Naive thymus-derived CD8-positive, alpha-beta T cell (primary cell): Measurements from ENCODE around the gene SCGB2A2. TPM values are rescaled to one million over a fixed set of nuclear protein-coding genes. Genes with fewer than 3 reads are reported as not detected.

Source experiments
- ATAC-seq, 2 donors: fragments of 150-1000 bp; cut with Tn5 transposase in 1 of 2; sonication (Bioruptor Pico), chemical (Tn5 transposase) in 1 of 2; 1 replicate in 1 of 2; 2 replicates in 1 of 2; pipeline ENCODE4 v1.10.0; 2021; ENCODE audit warnings: mild to moderate bottlenecking in 2 of 2, moderate library complexity in 2 of 2
- POLR2A ChIA-PET: fragments of 350-600 bp; sonication (Branson Sonifier 250); formaldehyde crosslinking; loops from one replicate; lab custom pipeline; 2021; ENCODE audit warnings: antibody characterized with exemption; lab: Charles Lee
- DNase-seq, 10 donors: peaks; one replicate each; pipeline versions ENCODE4 v3.0.0 to v3.0.0-alpha.2; 2020 to 2022
- H3K27ac Mint-ChIP-seq, 10 donors: one replicate each; pipeline ENCODE4 v1.8.0; 2020 to 2022; ENCODE audit warnings: mild to moderate bottlenecking in 10 of 10, mixed read lengths in 10 of 10, moderate library complexity in 4 of 10, inconsistent platforms in 1 of 10
- H3K27me3 Mint-ChIP-seq, 5 donors: one replicate each; pipeline ENCODE4 v1.8.0; 2021 to 2022; ENCODE audit warnings: mixed read lengths in 5 of 5
- H3K36me3 Mint-ChIP-seq, 3 donors: one replicate each; pipeline ENCODE4 v1.8.0; 2020 to 2022; ENCODE audit warnings: mixed read lengths in 3 of 3, mild to moderate bottlenecking in 2 of 3, inconsistent platforms in 1 of 3
- H3K4me1 Mint-ChIP-seq, 4 donors: one replicate each; pipeline ENCODE4 v1.8.0; 2021 to 2022; ENCODE audit warnings: mixed read lengths in 4 of 4
- H3K4me3 Mint-ChIP-seq, 10 donors: one replicate each; pipeline ENCODE4 v1.8.0; 2020 to 2022; ENCODE audit warnings: mild to moderate bottlenecking in 10 of 10, mixed read lengths in 10 of 10, moderate library complexity in 6 of 10, inconsistent platforms in 1 of 10
- H3K9me3 Mint-ChIP-seq, 9 donors: one replicate each; pipeline ENCODE4 v1.8.0; 2020 to 2022; ENCODE audit warnings: mixed read lengths in 9 of 9, mild to moderate bottlenecking in 3 of 9, inconsistent platforms in 1 of 9, moderate library complexity in 1 of 9
- polyA plus RNA-seq, 3 donors: library from polyadenylated mRNA; unstranded; fragments of 300-500 nt; fragmentation: Illumina TruSeq; gene quantifications; one replicate each; pipeline ENCODE4 v1.2.3, GENCODE V29; 2021
- total RNA-seq, 8 experiments: library from RNA in 2 of 8; stranded (reverse) in 2 of 8; gene quantifications; one replicate each; pipeline ENCODE4 v1.2.3 and lab custom pipeline; 2021 to 2026

Gene SCGB2A2
- total and polyA plus RNA-seq, 5 experiments from 2014 or later, result not detected

GRCh38 chr11:62260261-62260953 lies 9.6 kb upstream of the SCGB2A2 start:
- POLR2A ChIA-PET, result no interaction called here
- Mint-ChIP-seq H3K36me3 (peaks cover 0 to 10% (median 0%) of the 10 kb centered on the region in 3 donors), H3K4me3 (no peak overlapping the region), H3K27ac (no peak overlapping the region), H3K4me1 (no peaks in the 10 kb centered on the region), H3K9me3 (peaks cover 0 to 8% (median 0%) of the 10 kb centered on the region in 9 donors), H3K27me3 (peaks cover 3 to 33% (median 6%) of the 10 kb centered on the region in 5 donors)
- DNase-seq (no peak), ATAC-seq (no peak)

GRCh38 chr11:62264004-62264403 lies 6.0 kb upstream of the SCGB2A2 start:
- no peaks in the 10 kb centered on the region for H3K4me1 Mint-ChIP-seq
- POLR2A ChIA-PET, result no interaction called here
- peaks cover 4 to 24% (median 19%) of the 10 kb centered on the region in 5 donors for H3K27me3 Mint-ChIP-seq
- H3K27ac Mint-ChIP-seq, result no peak overlapping the region
- DNase-seq (no peak), ATAC-seq (no peak)
- peaks cover 0 to 3% (median 0%) of the 10 kb centered on the region in 9 donors for H3K9me3 Mint-ChIP-seq
- no peaks in the 10 kb centered on the region for H3K36me3 Mint-ChIP-seq
- no peak overlapping the region for H3K4me3 Mint-ChIP-seq

- H3K9me3 Mint-ChIP-seq, result peaks cover 0 to 3% (median 0%) of the 10 kb centered on the region in 9 donors
- ATAC-seq (no peak), DNase-seq (no peak)
- H3K36me3 Mint-ChIP-seq, result no peaks in the 10 kb centered on the region
- no peak overlapping the region for H3K27ac Mint-ChIP-seq
- H3K4me1 Mint-ChIP-seq, result no peaks in the 10 kb centered on the region
- POLR2A ChIA-PET, result interaction anchor here (0.5 kb wide), 1 partner anchor 105 kb away, joined by 3 read pairs; no protein-coding TSS in a partner anchor
- H3K27me3 Mint-ChIP-seq, result peaks cover 9 to 28% (median 20%) of the 10 kb centered on the region in 5 donors
- H3K4me3 Mint-ChIP-seq, result no peak overlapping the region
These were observed 3.4 kb upstream of the SCGB2A2 start for GRCh38 chr11:62266558-62266957.

GRCh38 chr11:62267050-62267449 lies 2.9 kb upstream of the SCGB2A2 start:
- ATAC-seq (no peak), DNase-seq (no peak)
- Mint-ChIP-seq H3K4me3 (no peak overlapping the region), H3K9me3 (peaks cover 0 to 3% (median 0%) of the 10 kb centered on the region in 9 donors), H3K4me1 (no peaks in the 10 kb centered on the region), H3K27me3 (peaks cover 9 to 28% (median 20%) of the 10 kb centered on the region in 5 donors), H3K27ac (no peak overlapping the region), H3K36me3 (no peaks in the 10 kb centered on the region)
- POLR2A ChIA-PET, result no interaction called here

GRCh38 chr11:62267576-62267975 lies 2.4 kb upstream of the SCGB2A2 start:
- peaks cover 9 to 28% (median 20%) of the 10 kb centered on the region in 5 donors for H3K27me3 Mint-ChIP-seq
- H3K36me3 Mint-ChIP-seq, result no peaks in the 10 kb centered on the region
- ATAC-seq (no peak), DNase-seq (no peak)
- H3K27ac Mint-ChIP-seq, result no peak overlapping the region
- POLR2A ChIA-PET, result no interaction called here
- no peak overlapping the region for H3K4me3 Mint-ChIP-seq
- H3K4me1 Mint-ChIP-seq, result no peaks in the 10 kb centered on the region
- peaks cover 0 to 3% (median 0%) of the 10 kb centered on the region in 9 donors for H3K9me3 Mint-ChIP-seq

GRCh38 chr11:62273284-62273683 lies 3.3 kb downstream of the SCGB2A2 start:
- Mint-ChIP-seq H3K4me3 (no peak overlapping the region), H3K36me3 (no peaks in the 10 kb centered on the region), H3K9me3 (no peaks in the 10 kb centered on the region), H3K4me1 (no peaks in the 10 kb centered on the region), H3K27ac (no peak overlapping the region), H3K27me3 (peaks cover 6 to 16% (median 11%) of the 10 kb centered on the region in 5 donors)
- no peak for DNase-seq
- ATAC-seq, result no peak
- POLR2A ChIA-PET, result no interaction called here

- Mint-ChIP-seq H3K9me3 (no peaks in the 10 kb centered on the region), H3K4me1 (no peaks in the 10 kb centered on the region), H3K27ac (peak overlapping the region in 1 of 10 donors; percentile 65), H3K4me3 (no peak overlapping the region), H3K27me3 (peaks cover 2 to 11% (median 8%) of the 10 kb centered on the region in 5 donors), H3K36me3 (no peaks in the 10 kb centered on the region)
- DNase-seq (no peak), ATAC-seq (no peak)
- POLR2A ChIA-PET, result no interaction called here
These were observed 3.9 kb downstream of the SCGB2A2 start for GRCh38 chr11:62273789-62274275.

GRCh38 chr11:62280452-62280851 lies 10.5 kb downstream of the SCGB2A2 start:
- Mint-ChIP-seq H3K27me3 (peaks cover 2 to 16% (median 5%) of the 10 kb centered on the region in 5 donors), H3K36me3 (peaks cover 0 to 5% (median 0%) of the 10 kb centered on the region in 3 donors), H3K4me3 (no peak overlapping the region), H3K27ac (no peak overlapping the region), H3K4me1 (no peaks in the 10 kb centered on the region), H3K9me3 (peaks cover 0 to 2% (median 0%) of the 10 kb centered on the region in 9 donors)
- DNase-seq (no peak), ATAC-seq (no peak)
- POLR2A ChIA-PET, result no interaction called here

- DNase-seq (no peak), ATAC-seq (no peak)
- H3K27ac Mint-ChIP-seq, result no peak overlapping the region
- H3K36me3 Mint-ChIP-seq, result no peaks in the 10 kb centered on the region
- peaks cover 16 to 31% (median 22%) of the 10 kb centered on the region in 5 donors for H3K27me3 Mint-ChIP-seq
- H3K4me1 Mint-ChIP-seq, result no peaks in the 10 kb centered on the region
- POLR2A ChIA-PET, result no interaction called here
- peaks cover 0 to 2% (median 0%) of the 10 kb centered on the region in 9 donors for H3K9me3 Mint-ChIP-seq
- no peak overlapping the region for H3K4me3 Mint-ChIP-seq
These were observed 25.5 kb downstream of the SCGB2A2 start for GRCh38 chr11:62295504-62295903.

GRCh38 chr11:62298975-62299374 lies 29.0 kb downstream of the SCGB2A2 start, which contains the start of gene SCGB1D4:
TSS of gene SCGB1D4 (minus strand) at chr11:62299075. CDS start at chr11:62299010, 65 bp downstream.
- Mint-ChIP-seq H3K36me3 (no peaks in the 10 kb centered on the region), H3K4me1 (no peaks in the 10 kb centered on the region), H3K4me3 (no peak within 1 kb of the TSS), H3K27me3 (peaks cover 18 to 35% (median 19%) of the 10 kb centered on the region in 5 donors), H3K27ac (no peak within 1 kb of the TSS), H3K9me3 (no peaks in the 10 kb centered on the region)
- DNase-seq (no peak), ATAC-seq (no peak)
- POLR2A ChIA-PET, result no interaction called here

- no peak overlapping the region for H3K4me3 Mint-ChIP-seq
- DNase-seq (no peak), ATAC-seq (no peak)
- H3K4me1 Mint-ChIP-seq, result peaks cover 1 to 8% (median 3%) of the 10 kb centered on the region in 4 donors
- no peak overlapping the region for H3K27ac Mint-ChIP-seq
- peaks cover 0 to 10% (median 5%) of the 10 kb centered on the region in 9 donors for H3K9me3 Mint-ChIP-seq
- peaks cover 0 to 13% (median 0%) of the 10 kb centered on the region in 3 donors for H3K36me3 Mint-ChIP-seq
- H3K27me3 Mint-ChIP-seq, result peaks cover 17 to 29% (median 21%) of the 10 kb centered on the region in 5 donors
- POLR2A ChIA-PET, result no interaction called here
These were observed 36.3 kb downstream of the SCGB2A2 start for GRCh38 chr11:62306227-62306626.

GRCh38 chr11:62307950-62308349 lies 38.0 kb downstream of the SCGB2A2 start:
- peaks cover 0 to 13% (median 0%) of the 10 kb centered on the region in 3 donors for H3K36me3 Mint-ChIP-seq
- POLR2A ChIA-PET, result no interaction called here
- ATAC-seq, result no peak
- no peak overlapping the region for H3K27ac Mint-ChIP-seq
- H3K4me1 Mint-ChIP-seq, result peaks cover 9 to 22% (median 16%) of the 10 kb centered on the region in 4 donors
- H3K4me3 Mint-ChIP-seq, result no peak overlapping the region
- no peak for DNase-seq
- peaks cover 0 to 10% (median 5%) of the 10 kb centered on the region in 9 donors for H3K9me3 Mint-ChIP-seq
- peaks cover 14 to 32% (median 24%) of the 10 kb centered on the region in 5 donors for H3K27me3 Mint-ChIP-seq

- POLR2A ChIA-PET, result no interaction called here
- peak overlapping the region in 1 of 10 donors; percentile 20 for H3K4me3 Mint-ChIP-seq
- peaks cover 0 to 13% (median 0%) of the 10 kb centered on the region in 3 donors for H3K36me3 Mint-ChIP-seq
- peaks cover 9 to 22% (median 16%) of the 10 kb centered on the region in 4 donors for H3K4me1 Mint-ChIP-seq
- peak overlapping the region in 2 of 10 donors; percentile 15 to 52 for H3K27ac Mint-ChIP-seq
- ATAC-seq, result no peak
- peaks cover 16 to 40% (median 27%) of the 10 kb centered on the region in 5 donors for H3K27me3 Mint-ChIP-seq
- H3K9me3 Mint-ChIP-seq, result peaks cover 0 to 10% (median 5%) of the 10 kb centered on the region in 9 donors
- DNase-seq, result no peak
These were observed 40.0 kb downstream of the SCGB2A2 start for GRCh38 chr11:62309991-62310390.
